Endometrial microvascular endothelial cells (primary cell): ENCODE data around the gene GSG1L. TPM values are rescaled to one million over a fixed set of nuclear protein-coding genes. Genes with fewer than 3 reads are reported as not detected.

Experiments used
- in situ Hi-C: cut with HindIII; loops from 2 replicates; pipeline ENCODE4 v1.10.0; 2017; ENCODE audit warnings: low sequenced_read_pairs, low pct_unique_long_range_greater_than_20kb; ENCODE audit errors: inconsistent ontology term
- total RNA-seq: library from RNA; depleted of rRNA; stranded (reverse); fragments of >200 nt; gene quantifications from one replicate; pipeline ENCODE4 v1.2.3, GENCODE V29; 2015; ENCODE audit errors: inconsistent ontology term

GSG1L gene
- total RNA-seq, 1 donor from 2014 or later: not detected

DNA sequence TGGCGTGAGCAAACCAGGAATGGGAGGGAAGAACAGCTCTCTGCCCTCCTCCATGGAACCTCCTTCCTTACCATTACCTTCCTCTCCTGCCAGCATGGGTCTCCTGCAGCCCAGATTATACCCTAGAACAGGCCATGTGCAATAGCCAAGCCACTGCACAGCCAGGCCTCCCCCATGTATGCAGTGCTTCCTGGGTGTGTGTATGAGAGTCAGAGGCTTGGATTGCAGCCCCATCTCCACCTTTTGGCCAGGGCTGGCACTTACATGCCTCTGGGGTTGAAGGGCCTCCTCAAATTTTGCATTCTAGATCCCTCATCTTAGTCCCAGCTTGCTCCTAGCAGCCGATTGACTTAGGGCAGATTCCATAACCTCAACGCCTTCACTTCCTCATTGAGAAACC lies 133.7 kb downstream of the GSG1L start:
- in situ Hi-C loops: no loop called here

DNA sequence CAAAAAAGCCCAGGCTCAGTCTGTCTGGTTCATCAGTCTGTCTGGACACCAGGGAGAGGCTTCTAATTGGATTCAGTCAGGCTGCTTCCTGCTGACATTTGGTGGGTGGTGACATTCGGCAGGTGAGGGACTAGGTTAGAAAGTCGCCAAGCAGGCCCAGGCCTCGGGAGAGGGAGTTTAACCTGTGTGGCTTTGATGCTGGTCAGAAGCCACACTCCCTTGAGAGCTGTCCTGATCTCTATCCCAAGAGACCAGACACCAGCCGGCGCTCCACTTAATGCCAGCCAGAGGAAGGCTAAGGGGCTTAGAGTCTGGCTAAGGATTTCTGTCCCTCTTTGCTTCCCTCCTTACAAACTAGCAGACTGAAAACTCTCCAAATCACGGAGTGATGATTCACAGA lies 135.0 kb downstream of the GSG1L start:
- in situ Hi-C loops: no loop called here

DNA sequence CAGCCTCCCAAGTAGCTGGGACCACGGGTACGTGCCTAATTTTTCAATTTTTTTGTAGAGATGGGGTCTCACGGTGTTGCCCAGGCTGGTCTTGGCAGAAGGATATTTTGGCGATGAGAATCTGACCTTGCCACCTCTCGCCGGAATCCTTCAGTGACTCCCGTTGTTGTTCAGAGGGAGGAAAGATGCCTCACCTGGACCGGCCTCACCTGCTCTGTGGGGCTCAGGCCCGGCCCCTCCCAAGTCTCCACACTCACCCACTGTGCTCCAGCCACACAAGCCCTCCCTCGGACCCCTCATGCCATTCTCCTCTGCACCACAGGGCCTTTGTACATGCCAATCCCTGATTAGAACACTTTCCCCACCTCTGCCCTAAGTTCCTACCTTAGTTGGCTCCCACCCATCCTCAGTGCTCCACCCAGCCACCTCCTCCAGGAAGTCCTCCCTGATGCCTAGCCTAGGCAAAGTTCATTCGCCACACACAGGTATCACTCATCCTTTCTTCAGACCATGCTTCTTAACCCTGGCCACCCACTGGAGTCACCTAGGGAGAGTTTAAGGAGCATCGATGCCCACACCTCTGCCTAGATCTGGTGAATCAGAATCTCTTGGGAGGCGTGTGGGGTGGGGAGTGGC lies 136.1 kb downstream of the GSG1L start:
- in situ Hi-C loops: no loop called here

- in situ Hi-C loops: no loop called here
Observed at GRCh38 chr16:27925612-27926011, 137.9 kb downstream of the GSG1L start.

- in situ Hi-C loops: no loop called here
Observed at GRCh38 chr16:27924411-27925118, 138.9 kb downstream of the GSG1L start.

- in situ Hi-C loops: no loop called here
Observed at GRCh38 chr16:27923751-27924150, 139.8 kb downstream of the GSG1L start.

DNA sequence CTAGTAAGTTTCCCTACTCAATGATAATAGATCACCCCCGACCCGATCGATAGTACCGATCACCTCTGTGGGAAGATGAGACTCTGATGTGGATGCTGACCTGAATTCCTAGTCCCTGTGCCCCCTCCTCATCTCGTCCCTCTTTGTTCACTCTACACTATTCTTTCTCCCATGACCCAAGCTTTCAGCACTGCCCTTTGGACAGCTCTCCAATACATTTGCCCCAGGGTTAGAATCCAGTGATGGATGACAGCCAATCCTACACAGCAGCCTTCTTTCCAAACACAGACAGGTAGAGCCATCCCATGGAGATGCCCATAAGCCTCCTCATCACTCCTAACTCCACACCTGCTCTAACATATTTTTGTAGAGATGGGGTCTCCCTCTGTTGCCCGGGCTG lies 141.1 kb downstream of the GSG1L start:
- in situ Hi-C loops: no loop called here

GRCh38 chr16:27921134-27921533 lies 142.4 kb downstream of the GSG1L start:
- in situ Hi-C loops: no loop called here

GRCh38 chr16:27920391-27920891 lies 143.1 kb downstream of the GSG1L start:
- in situ Hi-C loops: no loop called here

DNA sequence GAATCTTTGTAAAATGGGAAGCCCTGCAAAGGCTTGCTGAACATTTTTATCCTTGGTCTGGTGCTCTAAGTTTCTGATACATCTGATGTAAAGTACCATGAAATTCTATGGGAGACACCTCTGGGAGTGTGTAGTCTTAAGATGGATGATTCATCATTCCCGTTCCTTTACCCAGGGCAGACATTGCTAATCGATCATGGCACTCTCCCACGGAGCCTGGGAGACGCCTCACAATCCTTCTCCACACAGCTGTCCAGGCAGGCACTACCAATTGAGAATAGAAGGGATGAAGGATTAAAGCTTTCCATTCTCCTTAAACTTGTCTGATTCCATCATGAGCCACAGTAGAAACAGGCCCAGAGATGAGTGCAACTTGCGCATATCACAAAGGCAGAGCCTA lies 144.8 kb downstream of the GSG1L start:
- in situ Hi-C loops: no loop called here

DNA sequence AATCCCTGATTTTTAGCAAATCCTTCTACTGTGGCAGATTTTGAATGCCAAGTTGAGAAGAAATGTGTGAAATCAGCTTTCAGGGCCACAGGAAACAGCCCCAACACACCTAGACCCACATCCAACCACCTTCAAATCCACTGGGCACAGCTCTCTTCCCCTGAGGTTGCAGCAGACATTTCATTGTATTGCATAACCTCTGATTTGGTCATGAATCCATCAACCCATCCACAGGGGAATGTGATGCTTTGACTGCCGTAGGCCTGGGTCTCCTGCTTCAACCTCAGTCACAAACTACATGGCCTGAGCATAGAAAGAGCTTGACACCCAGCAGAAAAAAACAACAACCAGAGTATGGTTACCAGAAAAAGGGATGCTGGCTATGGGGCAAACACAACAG lies 145.6 kb downstream of the GSG1L start:
- in situ Hi-C loops: no loop called here

DNA sequence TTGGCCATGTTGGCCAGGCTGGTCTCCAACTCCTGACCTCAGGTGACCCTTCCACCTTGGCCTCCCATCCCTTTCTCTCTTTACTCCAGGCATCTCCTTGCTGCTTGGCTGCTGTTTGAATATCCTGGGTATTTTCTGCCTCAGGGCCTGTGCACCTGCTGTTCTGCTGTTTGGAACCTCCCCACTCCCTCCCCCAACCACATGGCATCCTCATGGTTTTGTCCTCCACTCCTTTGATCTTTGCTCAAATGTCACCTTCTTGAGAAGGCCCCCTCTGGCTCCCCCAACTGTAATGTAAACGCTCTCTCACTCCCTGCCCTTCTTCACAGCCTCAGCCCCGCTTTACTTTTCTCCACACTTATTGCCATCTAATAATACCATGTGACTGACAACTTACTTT lies 152.0 kb downstream of the GSG1L start:
- in situ Hi-C loops: no loop called here

GRCh38 chr16:27907457-27907972 lies 156.0 kb downstream of the GSG1L start:
- in situ Hi-C loops: no loop called here

DNA sequence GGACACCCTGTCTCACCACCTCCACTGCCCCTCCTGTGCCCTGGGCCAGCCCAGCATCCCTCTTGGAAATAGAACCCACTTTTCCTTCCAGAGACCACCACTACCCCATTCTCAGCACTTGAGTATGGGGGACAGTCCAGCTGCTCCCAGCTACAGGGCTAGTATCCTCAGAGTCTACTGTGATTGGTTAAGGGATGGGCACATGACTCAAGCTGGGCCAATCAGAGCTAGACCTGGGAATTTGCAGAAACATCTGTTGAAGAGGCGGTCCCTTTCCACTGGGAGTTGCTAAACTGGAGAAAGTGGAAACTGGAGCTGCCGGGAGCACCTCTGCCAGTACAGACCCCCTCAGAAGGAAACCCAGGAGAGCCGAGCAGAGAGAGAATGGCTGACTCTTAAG lies 156.6 kb downstream of the GSG1L start:
- in situ Hi-C loops: no loop called here

DNA sequence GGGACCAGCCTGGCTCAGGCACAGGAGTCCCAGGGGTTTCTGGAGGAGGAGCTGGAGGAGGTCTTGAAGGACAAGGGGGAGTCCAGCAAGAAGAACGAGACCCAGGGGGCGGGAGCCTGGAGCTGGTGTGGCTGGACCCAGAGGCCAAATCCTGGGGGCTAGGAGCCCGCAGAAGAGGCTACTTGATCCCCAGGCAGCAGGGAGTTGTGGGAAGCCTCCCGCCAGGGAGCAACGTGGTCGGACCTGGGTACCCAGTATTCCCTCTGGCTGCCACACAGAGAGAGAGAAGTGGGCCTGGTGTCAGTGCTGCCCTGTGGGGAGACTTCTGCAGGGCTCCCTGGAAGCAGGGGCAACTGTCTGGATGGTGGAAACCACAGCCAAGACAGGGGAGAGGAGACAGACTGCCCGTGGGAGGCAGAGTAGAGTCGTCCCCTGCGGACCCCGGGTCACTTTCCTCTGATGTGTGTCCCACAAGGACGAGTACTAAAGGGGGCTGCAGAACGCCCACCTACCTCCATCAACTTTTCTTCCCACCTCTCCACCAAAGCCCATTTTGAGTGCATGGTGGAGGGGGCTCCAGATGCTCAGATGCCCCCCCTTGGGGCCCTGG lies 160.4 kb downstream of the GSG1L start:
- in situ Hi-C loops: no loop called here

GRCh38 chr16:27902551-27902950 lies 161.0 kb downstream of the GSG1L start:
- in situ Hi-C loops: no loop called here

- in situ Hi-C loops: no loop called here
Observed at GRCh38 chr16:27901956-27902355, 161.6 kb downstream of the GSG1L start.

DNA sequence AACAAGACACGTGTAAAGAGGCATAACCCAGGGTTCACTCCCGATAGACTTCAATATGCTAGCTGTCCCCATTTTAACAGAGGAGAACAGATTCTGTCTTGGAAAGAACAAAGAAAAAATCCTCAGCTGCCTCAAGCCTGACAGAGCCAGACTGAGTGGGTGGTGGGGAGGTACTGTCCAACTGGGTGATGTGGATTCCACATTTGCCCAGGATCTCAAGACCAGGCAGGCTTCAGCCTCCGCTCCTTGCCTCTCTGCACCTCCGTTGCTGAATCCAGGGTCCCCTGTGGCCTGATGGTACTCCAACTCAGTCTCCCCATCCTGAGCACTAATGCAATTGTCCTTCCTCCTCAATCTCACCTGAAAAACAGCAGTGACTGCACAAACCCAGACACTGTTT lies 163.8 kb downstream of the GSG1L start:
- in situ Hi-C loops: no loop called here

- in situ Hi-C loops: no loop called here
Observed at GRCh38 chr16:27894386-27894785, 169.1 kb downstream of the GSG1L start.

DNA sequence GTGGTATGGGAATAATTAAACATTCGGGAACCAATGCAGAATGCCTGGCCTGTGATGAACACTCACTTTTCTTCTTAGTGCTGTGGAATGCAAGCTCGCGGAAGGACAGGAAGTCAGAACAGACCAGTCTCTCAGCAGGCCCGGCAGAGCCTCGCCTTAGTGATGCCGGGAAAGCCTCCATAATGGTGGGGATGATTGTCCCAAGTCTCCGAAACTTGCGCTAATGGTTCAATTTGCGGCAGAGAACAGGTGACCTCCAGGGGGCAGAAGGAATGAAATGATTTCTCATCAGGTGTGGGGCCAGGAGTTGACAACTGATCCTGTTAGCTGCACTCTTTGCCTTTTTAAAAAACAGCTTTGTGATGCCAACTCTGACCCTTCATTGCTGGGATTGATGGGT lies 170.6 kb downstream of the GSG1L start:
- in situ Hi-C loops: no loop called here
